HG03039 (cell line): ENCODE data around the gene TGFBR1.
A peak's percentile ranks its signal among the peaks of the same experiment; 100 is the strongest.

Experiments
- ATAC-seq: cut with Tn5 transposase; IDR thresholded peaks from one replicate; pipeline ENCODE4 v1.9.1; 2021; ENCODE audit warnings: mild to moderate bottlenecking, moderate library complexity; ENCODE audit not compliant: unreplicated experiment

Gene TGFBR1

DNA sequence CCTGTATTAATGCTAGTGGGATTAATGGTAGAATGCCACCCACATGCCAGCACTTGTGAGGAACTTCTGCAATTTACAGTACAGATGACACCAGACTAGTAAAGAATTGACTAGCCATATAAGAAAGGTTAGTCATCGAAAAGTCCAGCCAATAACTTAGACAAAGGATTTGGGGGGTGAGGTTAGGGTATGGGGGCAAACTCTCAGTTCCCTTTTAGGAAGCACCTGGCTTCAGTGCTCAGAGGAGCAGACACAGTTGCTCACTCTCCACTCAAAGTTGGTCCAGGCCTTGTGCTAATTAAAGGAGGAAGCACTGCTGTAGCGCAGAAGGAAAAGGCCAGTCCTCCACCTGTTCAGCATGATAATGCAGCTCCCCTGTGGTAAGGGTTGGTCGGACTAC is 25.2 kb downstream of the TGFBR1 start:
- peak; percentile 48 for ATAC-seq

DNA sequence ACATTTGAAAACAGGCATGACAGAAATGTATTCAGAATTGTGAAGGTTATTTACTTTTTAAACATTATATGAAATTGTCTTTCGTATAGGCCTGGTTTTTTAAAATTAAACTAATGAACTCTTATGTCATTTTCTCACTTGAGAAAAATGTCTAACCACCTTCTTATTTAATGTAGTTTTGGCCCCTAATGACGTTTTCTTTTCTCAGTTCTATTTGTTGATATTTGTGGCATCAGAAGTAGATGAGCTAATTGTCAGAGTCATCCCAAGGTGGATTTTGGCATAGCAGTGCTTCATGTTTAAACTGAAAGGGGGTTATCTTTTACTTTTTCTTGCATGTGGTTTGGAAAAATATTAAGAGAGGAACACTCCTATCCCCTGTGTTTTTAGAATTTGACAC is 28.2 kb downstream of the TGFBR1 start:
- ATAC-seq, result no peak

GRCh38 chr9:99134893-99135341 is 30.0 kb downstream of the TGFBR1 start:
- ATAC-seq, result no peak

DNA sequence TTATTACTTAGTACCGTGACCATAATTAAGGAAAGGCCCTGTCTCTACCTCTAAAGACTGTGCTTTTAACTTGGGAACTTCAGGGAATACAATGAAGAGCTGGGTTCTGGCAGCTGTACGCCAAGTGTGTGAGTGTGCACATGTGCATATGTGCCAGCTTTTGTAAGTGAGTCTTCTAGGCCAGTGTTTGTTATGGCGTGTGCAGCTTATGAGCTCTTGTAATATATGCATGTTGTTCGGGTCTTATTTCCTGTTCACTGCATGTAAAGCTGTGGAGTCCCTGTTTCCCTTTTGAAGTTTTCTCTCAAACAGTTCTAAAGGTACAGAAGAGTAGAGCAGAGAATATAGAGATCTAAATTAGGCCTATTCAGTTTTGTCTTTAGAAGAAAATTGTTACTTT is 30.5 kb downstream of the TGFBR1 start:
- no peak for ATAC-seq

- no peak for ATAC-seq
Observed at GRCh38 chr9:99137225-99137624, 32.3 kb downstream of the TGFBR1 start.

GRCh38 chr9:99137891-99138290 is 33.0 kb downstream of the TGFBR1 start:
- ATAC-seq, result no peak

DNA sequence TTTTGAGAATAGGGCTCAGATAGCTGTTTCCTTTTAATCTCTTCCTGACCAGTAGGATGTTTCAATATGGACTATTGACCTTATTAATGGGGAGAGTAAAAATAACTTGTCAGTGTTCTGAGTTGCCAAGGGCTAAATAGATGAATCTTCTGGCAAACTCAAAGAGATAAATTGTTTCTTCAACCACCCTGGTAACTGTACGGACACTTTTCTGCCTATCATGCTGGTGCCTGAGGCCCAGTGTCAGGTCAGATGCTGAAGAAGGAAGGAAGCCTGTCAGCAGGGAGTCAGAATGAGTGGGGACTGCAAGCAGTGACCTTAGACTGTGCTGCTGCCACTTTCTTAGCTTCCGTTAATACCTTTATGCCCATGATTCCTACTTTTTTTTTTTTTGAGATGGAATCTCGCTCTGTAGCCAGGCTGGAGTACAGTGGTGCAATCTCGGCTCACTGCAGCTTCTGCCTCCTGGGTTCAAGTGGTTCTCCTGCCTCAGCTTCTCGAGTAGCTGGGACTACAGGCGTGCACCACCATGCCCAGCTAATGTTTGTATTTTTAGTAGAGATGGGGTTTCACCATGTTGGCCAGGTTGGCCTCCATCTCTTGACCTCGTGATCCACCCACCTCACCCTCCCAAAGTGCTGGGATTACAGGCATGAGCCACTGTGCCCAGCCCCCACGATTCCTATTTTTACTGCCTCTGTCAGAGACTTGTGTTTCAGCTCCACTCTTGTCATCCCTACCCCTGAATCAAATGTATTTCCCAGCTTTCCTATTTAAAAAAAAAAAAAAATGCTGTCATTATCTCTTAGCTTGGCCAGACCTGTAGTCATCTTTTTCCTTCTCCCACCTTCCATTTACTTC is 33.7 kb downstream of the TGFBR1 start:
- ATAC-seq, result no peak

DNA sequence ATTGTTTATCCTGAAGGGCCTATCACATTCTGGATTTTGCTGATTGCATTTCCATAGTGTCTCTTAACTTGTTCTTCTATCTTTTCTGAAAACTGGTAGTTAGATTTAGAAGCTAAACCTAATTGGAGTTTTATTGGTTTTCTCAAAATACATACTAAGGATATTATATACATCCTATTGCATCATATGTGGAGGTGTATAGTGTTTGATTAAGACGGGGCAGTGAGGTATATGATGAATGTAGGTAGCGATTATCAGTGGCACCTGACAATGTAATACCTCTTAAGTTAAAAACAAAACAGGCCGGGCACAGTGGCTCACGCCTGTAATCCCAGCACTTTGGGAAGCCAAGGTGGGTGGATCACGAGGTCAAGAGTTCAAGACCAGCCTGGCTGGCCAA is 35.0 kb downstream of the TGFBR1 start:
- no peak for ATAC-seq

- peak; percentile 58 for ATAC-seq
Observed at GRCh38 chr9:99140685-99141314, 35.9 kb downstream of the TGFBR1 start.

DNA sequence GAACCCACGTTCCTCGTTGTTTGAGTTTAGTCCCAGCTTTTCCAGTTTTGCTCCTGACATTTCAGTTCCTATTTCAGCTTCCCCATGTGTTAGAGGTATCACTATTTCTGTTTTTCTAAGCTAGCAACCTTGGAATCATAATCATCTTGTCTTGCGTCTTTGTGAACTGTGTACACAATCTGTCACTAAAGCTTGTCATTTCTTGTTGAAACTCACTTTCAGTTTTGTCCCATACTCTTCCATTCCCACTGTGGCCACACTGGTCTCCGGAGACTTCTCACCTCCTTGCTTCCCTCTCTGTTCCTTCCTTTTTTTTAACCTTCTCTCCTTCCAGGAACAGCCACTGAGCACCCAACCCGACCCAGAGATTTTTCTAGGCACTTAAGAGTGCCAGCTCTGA is 36.9 kb downstream of the TGFBR1 start:
- ATAC-seq, result no peak

- no peak for ATAC-seq
Observed at GRCh38 chr9:99142275-99142674, 37.4 kb downstream of the TGFBR1 start.

GRCh38 chr9:99143655-99144054 is 38.7 kb downstream of the TGFBR1 start:
- no peak for ATAC-seq

GRCh38 chr9:99144966-99145365 is 40.1 kb downstream of the TGFBR1 start:
- ATAC-seq, result no peak

GRCh38 chr9:99146574-99146973 is 41.7 kb downstream of the TGFBR1 start:
- ATAC-seq, result no peak

- ATAC-seq, result no peak
Observed at GRCh38 chr9:99147177-99147576, 42.3 kb downstream of the TGFBR1 start.

- no peak for ATAC-seq
Observed at GRCh38 chr9:99150451-99151171, 45.7 kb downstream of the TGFBR1 start.

- ATAC-seq, result no peak
Observed at GRCh38 chr9:99154356-99154755, 49.4 kb downstream of the TGFBR1 start.

- ATAC-seq, result no peak
Observed at GRCh38 chr9:99155736-99156135, 50.8 kb downstream of the TGFBR1 start.

DNA sequence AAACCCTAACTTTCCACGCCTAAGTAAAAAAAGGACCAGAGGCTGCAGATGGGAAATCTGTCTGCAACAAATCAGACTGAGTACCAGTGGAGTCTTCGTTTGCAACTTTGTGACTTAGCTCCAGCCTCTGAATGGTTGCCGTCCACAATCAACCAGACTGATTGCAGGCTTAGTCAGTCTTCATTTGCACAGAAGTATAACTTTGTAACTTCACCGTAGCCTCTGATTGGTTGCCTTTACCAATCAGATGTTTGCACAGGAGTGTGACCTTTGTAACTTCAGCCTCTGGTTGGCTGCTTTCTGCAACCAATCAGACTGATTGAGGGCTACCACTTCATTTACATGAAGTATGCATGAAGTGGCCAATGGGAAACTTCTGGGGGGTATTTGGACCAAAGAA is 53.7 kb downstream of the TGFBR1 start:
- no peak for ATAC-seq

- no peak for ATAC-seq
Observed at GRCh38 chr9:99160173-99160572, 55.3 kb downstream of the TGFBR1 start.

- no peak for ATAC-seq
Observed at GRCh38 chr9:99162759-99163364, 57.9 kb downstream of the TGFBR1 start.
